Transverse colon (tissue), 4 donors: ENCODE data around the gene SHB.
"Not testable (repeated sequence)": the region's sequence is repeated elsewhere in the genome, so short reads cannot be mapped to it uniquely, and the experiment has no call there.

Experiments
- CTCF ChIP-seq, 5 experiments: fragments of 200-600 bp in 3 of 5; fragments of 450-650 bp in 2 of 5; sonication (generic) in 3 of 5; IDR thresholded peaks; 1 replicate in 2 of 5; 2 replicates in 3 of 5; pipeline ENCODE4 v1.5.1; 2016 to 2017; ENCODE audit warnings: antibody characterized with exemption in 5 of 5, inconsistent platforms in 3 of 5, mild to moderate bottlenecking in 2 of 5, moderate library complexity in 1 of 5
- POLR2A ChIP-seq: fragments of 450-650 bp; IDR thresholded peaks from one replicate; pipeline ENCODE4 v1.6.1; 2016; ENCODE audit warnings: antibody characterized with exemption, mild to moderate bottlenecking, moderate library complexity
- POLR2AphosphoS5 ChIP-seq, 3 donors: sonication (generic); formaldehyde crosslinking; IDR thresholded peaks; one replicate each; pipeline ENCODE4 v1.6.1; 2016; ENCODE audit warnings: antibody characterized with exemption in 3 of 3

- not testable (repeated sequence) for TF ChIP-seq POLR2AphosphoS5 (IDR thresholded peaks at IDR 0.05); CTCF (IDR thresholded peaks at IDR 0.05); POLR2A
These were observed 159.2 kb downstream of the SHB start for GRCh38 chr9:37909836-37910235.
